ENCODE data around the gene MAEA.
A peak's percentile ranks its signal among the peaks of the same experiment; 100 is the strongest.

The MAEA gene

DNA sequence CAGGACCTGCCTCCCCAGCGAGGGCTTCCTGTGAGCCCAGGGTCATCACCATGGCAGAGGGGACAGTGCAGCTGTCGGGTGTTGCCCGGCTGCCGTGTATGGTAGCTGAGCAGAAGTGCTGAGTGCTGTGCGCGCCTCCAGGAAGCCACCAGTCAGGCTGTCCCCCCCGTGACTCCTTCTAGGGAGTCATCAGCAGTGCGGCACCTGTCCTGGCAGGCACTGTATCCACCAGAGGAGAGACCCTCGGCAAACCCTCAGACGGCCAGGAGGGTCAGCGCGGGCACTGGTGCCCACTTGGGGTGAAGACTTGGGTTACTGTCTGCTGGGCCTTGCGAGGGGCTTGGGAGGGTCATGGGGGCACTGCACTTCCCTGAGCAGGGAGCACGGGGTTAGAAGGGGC is 65.7 kb downstream of the MAEA start:
- DNase-seq, result no peak

DNA sequence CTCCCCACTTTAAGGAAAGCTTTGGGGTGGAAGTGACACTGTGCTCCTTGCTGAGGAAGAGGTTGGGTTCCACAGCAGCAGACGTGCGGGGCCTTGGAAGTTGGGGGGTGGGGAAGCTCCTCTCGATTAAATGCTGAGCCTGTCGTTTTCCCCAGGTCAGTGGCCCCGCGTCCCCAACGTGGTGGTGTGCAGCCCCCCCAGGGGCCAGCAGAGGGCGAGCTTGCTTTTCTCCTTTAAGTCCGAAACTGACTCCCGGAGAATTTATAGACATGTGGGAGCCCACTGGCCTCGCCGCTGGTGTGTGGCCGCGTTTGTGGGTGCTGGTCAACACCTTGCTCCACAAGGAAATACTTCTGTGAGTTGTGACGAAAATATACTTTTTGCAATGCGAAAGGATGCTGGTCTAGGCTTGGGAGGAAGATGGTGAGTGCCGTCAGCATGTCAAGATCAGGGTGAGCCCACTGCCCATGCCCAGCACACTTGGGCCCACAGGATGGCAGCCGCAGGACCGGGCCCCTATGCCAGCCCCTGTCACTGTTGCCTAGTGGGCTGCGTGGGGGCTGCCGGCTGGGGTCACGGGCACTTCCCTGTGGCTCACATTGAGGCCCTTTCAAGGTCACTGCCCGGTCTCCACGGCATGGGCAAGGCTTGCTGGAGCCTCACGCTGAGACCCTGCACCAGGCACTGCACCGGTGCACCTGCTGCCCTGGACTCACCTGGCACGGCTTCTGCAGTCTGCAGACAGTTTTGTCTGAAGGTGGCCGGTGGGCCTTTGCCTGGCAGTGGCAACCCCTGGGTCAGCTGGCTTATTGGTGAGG is 66.7 kb downstream of the MAEA start:
- peak; percentile 78 for DNase-seq

DNA sequence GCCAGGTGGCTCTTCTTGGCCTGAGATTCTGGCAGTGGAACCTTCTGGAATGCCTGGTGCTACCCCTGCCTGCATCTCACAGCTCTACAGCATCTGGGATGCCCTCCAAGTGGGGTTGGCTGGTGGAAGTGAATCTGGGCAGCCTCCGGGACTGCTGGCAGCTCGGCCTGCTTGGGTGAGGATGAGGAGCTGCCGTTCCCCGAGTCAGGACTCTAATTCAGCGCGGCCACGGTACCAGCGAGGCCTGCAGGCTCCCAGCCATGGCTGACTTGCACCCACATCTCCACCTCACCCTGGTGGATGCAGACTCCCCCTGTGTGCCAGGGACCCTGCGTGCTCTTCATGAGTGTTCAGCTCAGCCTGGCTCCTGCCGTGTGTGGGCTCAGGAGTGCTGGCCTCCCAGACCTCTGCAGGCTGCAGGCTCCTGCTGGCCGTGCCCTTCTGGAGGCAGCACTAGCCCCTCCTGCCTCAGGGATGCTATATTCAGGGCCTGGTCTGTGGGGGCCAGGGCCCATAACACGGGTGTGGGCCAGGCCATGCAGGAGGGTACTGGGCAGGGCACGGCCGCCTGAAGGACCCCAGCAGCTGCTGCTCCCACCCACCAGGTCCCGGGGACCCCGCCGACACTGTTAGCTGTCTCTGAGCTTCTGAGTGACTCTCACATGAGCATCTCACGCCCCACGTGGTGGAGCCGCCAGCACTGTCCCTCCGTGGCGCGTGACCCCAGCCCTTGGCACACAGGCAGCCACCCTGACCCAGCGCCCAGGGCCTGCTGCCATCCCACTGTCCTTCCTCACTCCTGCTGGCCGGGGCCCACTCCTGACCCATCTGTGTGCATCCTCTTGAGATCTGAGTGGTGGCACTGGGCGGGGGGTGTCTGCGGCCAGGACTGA is 67.9 kb downstream of the MAEA start:
- DNase-seq, result no peak

DNA sequence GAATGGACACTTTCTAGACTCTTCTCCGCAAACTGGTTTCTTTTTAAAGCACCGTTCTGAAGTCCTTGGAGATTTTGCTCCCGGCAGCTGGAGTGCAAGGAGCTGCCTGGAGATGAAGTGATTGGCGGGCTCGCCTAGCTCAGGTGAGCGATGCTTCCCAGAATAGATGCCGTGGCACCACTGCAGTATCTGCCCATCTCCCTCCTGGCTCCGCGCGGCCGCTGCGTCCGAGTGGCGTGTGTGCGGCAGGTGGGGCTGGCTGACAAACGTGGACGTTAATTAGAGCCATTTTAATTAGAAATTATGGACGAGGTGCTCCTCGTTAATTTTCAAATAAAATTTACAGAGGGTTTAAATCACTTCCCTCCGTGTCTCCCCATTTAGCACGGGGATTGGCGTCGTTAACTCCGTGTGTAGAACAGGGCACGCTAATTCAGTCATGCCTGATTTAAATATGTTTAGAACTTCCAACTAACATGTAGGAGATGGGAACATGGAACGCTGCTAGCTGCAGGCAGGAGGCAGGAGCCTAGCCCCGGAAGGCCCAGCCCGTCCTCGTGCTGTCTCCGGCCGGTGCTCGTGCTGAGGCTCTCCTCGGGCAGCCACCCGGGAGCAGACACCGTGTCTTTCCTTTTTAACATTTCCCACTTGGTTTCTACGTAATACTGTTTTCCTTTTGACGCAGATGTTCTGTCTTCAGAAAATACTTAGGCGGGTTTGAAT is 68.9 kb downstream of the MAEA start:
- no peak for DNase-seq

DNA sequence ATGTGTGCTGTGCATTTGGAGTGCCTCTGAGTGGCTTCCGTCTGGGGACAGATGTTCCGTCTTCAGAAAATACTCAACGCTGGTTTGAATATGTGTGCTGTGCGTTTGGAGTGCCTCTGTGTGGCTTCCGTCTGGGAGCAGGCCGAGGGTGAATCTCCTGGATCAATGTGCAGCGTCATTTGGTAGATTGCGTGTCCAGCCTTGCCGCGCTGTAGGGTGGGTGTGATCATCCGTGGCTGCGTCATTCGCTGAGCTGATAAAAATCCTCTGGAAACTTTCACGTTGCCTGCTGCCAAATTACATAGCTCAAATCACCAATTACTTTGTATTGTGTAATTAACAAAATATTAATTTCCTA is 69.4 kb downstream of the MAEA start:
- DNase-seq, result no peak

DNA sequence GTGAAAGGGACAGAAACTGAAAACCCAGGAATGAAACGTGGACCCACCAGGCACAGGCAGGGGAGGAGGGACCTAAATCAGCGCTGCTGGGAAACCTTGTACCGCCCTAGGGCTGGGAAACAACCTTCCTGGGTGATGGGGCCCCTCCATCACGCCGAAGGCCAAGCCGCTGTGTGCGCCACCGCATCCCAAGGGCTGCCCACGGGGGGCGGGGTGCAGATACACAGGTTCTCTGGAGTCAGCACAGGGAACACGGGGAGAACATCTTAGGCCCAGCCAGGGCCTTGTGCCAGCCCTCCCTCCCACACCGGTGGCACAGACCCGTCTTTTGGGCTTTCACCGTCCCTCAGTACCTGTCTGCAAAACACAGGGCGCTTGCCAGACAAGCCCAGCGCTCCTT is 70.3 kb downstream of the MAEA start:
- DNase-seq, result no peak

DNA sequence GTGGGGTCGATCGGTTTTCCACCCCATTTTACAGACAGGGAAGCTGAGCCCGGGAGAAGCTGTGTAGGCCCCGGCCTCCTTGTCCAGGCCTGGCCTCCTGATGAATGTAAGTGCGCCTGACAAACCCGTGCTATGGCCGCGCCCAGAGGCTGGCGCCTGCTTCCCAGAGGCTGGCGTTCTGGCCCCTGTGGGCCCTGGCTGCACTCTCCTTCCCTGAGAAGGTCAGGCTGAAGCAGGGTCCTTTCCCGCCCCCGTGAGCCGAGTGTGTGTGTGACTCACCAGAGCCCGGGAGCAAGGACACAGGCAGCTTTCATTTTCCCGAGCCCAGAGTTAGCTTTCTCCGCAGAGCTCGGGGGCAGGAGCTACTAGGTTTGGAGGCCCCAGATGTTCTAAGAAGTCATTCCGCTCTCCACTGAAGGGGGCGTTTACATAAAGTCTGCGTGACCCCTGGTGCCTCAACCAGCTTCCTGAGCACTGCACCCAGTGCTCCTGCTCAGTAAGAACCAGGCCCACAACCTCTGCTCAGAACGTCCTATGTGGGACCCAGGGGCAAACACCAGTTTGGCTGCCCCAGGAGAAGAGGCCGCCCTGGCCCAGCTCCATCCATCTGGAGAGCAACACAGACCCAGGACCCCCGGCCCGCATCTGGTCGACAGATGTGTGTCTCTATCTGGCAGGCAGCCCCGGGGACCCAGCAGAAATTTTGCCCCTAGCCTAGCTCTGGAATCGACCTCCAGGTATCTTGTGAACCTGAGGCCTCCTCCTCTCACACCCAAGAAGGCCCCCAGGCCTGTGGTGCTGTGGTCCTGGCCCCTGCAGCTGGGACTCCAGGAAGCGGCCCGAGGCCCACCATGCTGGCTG is 71.0 kb downstream of the MAEA start:
- no peak for DNase-seq

DNA sequence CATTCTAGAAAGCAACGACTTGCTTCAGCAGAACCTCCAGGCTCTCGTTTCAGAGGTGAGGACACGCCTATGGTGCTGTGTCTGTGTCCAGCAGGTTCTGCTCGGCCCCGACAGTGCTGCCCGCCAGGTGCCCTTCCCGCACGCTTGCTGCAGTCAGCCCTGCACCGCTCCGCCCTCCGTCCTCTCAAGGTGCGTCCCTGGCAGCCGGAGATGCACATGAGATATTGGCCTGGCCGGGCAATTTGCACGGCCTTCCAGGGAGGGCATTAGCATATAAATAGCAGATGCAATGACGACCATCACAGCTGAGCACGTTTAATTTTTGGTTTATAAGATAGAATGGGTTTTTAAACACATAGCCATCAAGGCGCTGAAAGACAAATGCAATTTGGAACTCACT is 71.7 kb downstream of the MAEA start:
- no peak for DNase-seq

DNA sequence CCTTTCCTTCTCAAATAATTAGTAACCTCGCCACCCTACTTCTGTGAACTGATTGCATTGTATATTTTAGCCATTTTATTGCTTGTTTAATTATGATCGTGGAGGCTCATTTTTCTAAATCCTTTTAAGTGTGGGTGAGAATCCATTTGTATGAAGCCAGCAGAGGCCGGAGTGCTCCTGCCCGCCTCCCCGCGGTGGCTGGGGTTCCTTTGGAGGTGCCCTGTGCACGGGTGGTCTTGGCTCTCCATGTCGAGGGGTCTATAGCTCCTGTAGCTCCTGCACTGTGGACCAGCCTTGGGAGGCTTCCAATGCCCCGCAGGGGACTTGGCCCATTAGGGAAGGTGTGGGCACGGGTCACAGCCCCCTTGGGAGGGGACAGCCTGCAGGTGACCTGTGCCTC is 72.4 kb downstream of the MAEA start:
- no peak for DNase-seq

DNA sequence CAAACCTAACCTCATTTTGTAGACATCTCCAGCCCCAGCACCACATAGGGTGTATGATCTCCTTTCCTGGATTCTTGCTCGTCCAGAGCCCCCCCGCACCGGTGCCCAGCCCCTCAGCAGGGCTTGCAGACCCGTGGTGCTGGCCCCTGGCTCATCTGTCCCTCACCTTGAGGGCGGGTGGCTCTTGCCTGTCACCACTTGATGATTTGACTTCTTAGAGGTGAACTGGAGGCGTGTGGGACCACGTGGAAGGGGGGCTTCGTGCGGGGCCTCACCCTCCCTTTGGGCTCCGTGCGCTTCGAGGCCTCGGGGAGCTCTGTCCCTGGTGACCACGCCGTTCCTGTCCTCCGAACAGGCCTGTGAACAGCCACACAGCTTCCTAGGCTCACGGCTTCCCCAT is 72.8 kb downstream of the MAEA start:
- DNase-seq, result no peak

DNA sequence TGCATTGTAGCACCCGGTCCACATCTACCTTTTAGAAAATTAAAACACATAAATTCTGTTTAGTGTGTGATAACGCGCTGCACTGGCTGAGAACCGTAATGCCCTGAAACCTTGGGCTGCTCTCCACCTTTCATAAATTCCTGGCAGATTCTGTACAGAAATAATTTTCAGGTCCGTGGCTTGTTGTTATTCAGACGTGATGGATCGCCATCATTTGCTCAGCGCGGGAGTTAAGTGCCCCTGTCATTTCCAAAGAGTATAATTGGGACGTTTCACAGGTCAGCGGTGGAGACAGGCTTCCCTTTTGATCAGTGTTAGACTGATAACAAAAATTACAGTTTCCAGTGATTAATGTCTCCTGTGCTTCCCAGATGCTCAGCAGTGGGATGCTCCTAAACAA is 73.8 kb downstream of the MAEA start:
- DNase-seq, result no peak

DNA sequence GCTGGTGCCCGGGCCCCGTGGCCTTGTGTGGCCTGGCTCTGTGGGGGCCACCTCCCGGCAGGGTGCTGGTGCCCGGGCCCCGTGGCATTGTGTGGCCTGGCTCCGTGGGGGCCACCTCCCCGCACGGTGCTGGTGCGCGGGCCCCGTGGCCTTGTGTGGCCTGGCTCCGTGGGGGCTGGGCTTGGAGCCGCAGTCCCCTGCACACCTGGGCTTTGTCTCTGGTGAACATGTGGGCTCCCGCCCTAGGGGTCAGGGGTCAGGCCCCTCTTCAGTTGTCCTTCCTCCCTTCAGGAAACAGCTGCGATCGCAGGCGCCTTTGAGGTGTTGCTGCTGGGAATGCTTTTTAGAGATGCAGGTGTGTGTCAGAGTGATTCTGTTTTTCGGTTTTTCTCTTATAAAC is 74.5 kb downstream of the MAEA start:
- no peak for DNase-seq

DNA sequence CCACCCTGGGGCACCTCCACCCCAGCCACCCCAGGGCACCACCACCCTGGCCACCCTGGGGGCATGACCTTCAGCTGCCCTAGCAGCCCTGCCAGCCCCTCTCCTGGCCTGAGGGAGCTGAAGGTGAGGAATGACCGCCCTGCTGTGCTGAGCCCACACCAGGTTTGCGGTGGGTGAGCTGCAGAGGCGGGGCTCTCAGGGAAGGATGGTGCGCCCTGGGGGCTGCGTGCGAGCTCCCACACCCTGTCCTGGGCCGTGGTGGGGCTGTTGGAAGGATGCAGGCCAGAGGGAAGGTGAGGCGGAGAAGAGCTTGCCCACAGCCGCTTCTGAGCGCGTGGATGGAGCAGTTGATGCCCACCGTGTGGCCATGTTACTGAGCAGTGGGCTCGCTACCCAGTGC is 75.1 kb downstream of the MAEA start:
- DNase-seq, result no peak

DNA sequence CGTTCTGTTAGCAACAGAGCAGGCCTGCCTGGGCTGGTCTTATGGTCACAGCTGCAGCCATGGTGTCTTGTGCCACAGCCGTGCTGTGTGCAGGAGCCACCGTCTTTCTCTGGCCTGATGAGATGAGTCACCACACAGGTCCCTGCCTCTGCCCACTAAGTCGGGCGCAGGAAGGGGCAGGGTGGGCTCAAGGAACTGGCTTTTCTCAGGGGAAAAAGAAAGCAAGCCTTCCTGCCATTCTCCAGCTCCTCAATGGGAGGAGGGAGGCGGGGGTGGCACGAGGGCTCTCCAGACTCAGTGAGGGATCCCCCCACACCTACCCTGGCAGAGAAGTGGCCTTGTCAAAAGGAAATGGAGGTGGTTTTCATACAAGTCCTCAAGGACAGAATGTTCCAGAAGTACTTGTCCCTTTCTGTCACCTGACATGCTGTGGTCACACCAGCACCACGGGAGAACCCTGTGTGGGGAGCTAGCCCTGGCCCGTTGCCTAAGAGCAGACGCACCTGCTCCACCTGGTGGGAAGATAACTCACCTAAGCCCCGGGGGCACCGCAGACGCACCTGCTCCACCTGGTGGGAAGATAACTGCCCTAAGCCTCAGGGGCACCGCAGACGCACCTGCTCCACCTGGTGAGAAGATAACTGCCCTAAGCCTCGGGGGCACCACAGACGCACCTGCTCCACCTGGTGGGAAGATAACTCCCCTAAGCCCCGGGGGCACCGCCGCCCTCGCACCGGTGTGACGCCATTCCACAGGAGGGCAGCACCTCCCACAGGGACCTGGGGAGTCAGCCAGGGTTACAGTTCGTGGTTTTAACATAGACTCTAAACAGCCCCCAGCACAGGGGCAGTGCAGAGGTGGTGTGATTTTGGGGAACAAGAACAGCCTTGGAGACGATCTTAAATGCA is 75.8 kb downstream of the MAEA start:
- DNase-seq, result no peak

DNA sequence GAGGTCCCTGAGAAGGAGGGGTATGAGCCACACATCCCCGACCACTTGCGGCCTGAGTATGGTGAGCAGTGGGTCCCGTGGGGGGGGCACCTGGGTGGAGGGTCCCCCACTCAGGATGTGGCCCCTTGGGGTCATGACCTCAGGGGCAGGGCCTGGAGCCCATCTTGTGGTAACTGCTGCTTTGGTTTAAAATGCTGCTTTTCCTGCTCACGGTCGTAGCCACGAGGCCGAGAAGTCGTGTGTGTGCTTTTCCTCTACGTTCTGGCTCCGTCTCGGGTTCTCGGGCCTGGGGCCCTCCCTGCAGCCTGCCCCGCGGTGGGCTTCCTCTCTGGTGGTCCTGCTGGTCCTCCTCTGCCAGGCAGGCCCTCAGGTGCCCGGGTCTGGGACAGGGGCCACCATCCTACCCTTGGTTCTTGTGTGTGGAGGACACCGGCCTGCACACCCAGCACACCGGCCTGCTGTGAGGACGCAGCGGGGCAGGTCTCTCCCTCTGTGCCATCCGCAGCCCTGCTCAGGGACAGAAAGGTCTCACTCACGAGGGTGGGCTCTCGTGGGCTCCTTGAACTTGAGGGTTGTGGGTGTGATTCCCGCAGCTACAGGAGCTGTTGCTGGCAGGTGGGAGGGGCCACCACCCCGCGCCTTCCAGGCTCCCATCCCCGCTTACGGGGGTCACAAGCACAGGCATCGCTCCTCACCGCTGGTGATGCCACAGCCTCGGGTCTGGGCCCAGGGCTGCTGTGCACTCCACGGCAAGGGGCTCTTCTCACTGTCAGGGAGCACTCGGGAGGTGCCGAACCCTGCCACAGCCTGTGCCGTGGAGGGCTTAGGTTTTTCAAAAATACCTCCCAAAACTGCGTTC is 76.9 kb downstream of the MAEA start:
- DNase-seq, result no peak

DNA sequence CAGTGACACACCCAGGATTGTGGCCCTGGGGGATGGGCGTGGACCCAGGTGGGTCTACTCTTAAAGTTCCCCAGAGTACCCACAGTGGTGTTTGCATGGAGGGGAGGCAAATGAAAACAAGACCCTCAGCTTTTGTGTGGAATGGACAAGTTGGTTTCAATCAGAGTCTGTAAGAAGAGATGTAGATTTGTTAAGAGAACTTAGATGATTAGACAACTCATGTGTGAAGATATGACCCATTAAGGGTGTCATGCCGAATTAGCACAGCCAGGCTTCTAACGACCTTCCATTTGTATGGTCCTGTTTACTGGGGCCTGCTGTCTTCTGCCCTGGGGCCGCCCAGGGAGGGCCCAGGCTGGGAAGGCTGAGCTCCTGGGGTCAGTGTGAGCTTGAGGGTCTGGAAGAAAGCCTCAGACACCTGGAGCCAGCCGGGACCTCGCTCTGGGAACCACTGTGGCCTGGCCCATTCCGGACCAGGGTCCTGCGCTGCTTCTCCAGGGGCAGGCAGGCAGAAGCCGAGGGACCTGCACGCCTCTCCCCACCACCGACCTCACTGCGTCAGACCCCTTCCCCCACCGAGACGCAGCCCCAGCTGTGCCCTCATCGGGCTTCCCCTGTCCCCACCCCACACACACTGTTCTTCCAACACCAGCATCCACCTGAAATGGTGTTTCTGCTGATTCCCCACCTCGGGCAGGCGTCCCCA is 77.7 kb downstream of the MAEA start:
- no peak for DNase-seq

DNA sequence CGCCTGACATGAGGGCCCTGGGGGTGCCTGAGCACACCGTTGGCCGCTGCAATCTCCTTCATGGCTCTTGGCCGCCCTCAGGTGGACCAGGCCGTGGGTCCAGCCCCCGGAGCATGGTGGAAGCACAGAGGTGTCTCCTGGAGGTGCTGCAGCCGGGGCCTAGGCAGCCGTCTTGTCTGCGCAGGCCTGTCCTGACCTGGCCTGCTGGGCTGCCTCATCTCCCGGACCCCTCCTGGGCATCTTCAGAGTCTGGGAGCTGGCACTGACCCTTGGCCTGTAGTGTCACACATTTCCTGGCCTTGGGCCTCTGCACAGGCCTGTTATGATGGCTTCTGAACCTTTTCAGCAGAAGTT is 78.2 kb downstream of the MAEA start:
- DNase-seq, result no peak

DNA sequence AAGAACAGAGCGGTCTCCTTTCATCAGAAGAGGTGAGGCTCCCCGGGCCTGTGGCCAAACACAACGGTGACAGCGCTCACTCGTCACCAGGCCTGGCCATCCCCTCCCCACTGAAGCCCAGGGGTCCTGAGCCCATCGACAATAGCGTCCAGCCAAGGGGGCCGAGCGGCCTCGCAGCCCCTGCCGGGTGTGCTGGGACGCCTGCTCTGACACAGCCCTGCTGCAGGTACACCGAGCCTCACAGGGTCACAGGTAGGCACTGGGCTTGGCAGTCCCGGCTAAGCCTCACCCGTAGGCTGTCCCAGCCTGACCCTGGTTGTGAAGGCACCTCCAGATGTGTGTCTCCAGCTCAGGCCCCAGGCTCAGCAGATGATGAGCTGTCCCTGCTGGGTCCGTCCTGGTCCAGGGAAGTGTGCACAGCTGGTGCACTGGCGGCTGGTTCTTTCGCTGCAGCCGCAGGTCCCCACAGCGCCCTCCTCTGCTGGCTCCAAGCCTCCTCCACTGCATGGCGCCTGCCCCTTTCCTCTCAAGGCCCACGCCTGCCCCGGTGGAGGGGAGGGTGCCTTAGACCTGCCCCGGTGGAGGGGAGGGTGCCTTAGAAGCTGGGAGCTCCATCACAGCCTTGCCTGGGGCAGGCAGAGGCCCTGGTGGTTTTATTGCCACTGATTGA is 78.9 kb downstream of the MAEA start:
- no peak for DNase-seq

DNA sequence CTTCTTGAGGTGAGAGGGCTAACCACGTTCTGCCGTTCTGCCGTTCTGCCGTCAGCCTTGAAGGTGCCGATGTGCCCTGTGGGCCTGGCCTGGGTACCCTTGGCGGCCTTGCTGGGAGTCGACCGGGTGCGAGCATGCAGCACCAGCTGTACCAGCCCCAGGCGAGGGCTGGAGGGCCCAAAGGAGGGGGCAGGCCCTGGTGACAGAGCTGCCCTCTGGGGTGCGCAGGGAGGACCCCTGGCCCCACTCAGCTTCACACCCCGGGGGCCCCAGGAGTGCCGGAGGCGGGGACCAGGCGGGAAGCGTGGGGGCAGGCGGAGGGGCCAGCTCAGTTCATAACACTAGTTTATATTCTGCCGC is 79.4 kb downstream of the MAEA start:
- DNase-seq, result no peak
